ENCODE data around the gene TRIO.

Gene TRIO

GRCh38 chr5:14226992-14227391 is 83.8 kb downstream of the TRIO start:
- Histone ChIP-seq H2AFZ (ENCODE audit: insufficient read depth, low read length, poor library complexity) (no peak overlapping the region), H2AK5ac (ENCODE audit: low read length) (no peak overlapping the region), H3K79me1 (ENCODE audit: low read length) (peaks cover 4% of the 10 kb centered on the region), H3K14ac (ENCODE audit: low read length) (no peak overlapping the region), H3K27ac (ENCODE audit: low read depth, low read length) (no peak overlapping the region), H3K4me2 (ENCODE audit: low read length) (no peak overlapping the region), H3K18ac (ENCODE audit: low read length) (no peak overlapping the region), H4K12ac (ENCODE audit: low read depth, low read length) (no peak overlapping the region), H2BK12ac (ENCODE audit: low read length) (no peak overlapping the region), H3K4me3 (ENCODE audit: low read depth, low read length) (no peak overlapping the region), H2BK120ac (ENCODE audit: insufficient read depth, low read length, poor library complexity) (no peak overlapping the region), H3K9me3 (ENCODE audit: insufficient read depth, low read depth, low read length) (no peaks in the 10 kb centered on the region), H4K8ac (ENCODE audit: low read depth, low read length) (no peak overlapping the region), H3K9ac (ENCODE audit: low read length) (no peak overlapping the region), H3K4me1 (ENCODE audit: control insufficient read depth in 1 of 2, insufficient read depth in 2 of 2, low read length in 2 of 2) (peaks cover 18% of the 10 kb centered on the region in 2 experiments), H3K27me3 (ENCODE audit: insufficient read depth, low read length) (no peaks in the 10 kb centered on the region), H3K23ac (ENCODE audit: low read length) (no peak overlapping the region), H3K79me2 (ENCODE audit: control insufficient read depth, insufficient read depth, low read length, poor library complexity) (peaks cover 12% of the 10 kb centered on the region), H2BK5ac (ENCODE audit: low read depth, low read length, poor library complexity) (no peak overlapping the region), H3K4ac (ENCODE audit: low read depth, low read length) (no peak overlapping the region), H4K91ac (ENCODE audit: low read depth, low read length) (no peak overlapping the region), H3K36me3 (ENCODE audit: control insufficient read depth in 1 of 2, insufficient read depth in 2 of 2, low read length in 2 of 2) (no peaks in the 10 kb centered on the region)
- no CpG with 5 or more reads among the region's 8 CpGs for WGBS (ENCODE audit: extremely low coverage, insufficient coverage, insufficient read length)
- DNase-seq: peak; percentile 70 to 90

- no CpG with 5 or more reads among the region's 3 CpGs for WGBS (ENCODE audit: extremely low coverage, insufficient coverage, insufficient read length)
- no peak overlapping the region for H3K23ac ChIP-seq (ENCODE audit: low read length)
- H4K8ac ChIP-seq (ENCODE audit: low read depth, low read length): no peak overlapping the region
- H3K27me3 ChIP-seq (ENCODE audit: insufficient read depth, low read length): no peaks in the 10 kb centered on the region
- DNase-seq: no peak
- no peak overlapping the region for H3K4me3 ChIP-seq (ENCODE audit: low read depth, low read length)
- H3K14ac ChIP-seq (ENCODE audit: low read length): no peak overlapping the region
- H3K4ac ChIP-seq (ENCODE audit: low read depth, low read length): no peak overlapping the region
- peaks cover 13% of the 10 kb centered on the region for H3K79me2 ChIP-seq (ENCODE audit: control insufficient read depth, insufficient read depth, low read length, poor library complexity)
- H4K91ac ChIP-seq (ENCODE audit: low read depth, low read length): no peak overlapping the region
- peaks cover 4% of the 10 kb centered on the region for H3K79me1 ChIP-seq (ENCODE audit: low read length)
- H4K12ac ChIP-seq (ENCODE audit: low read depth, low read length): no peak overlapping the region
- H3K18ac ChIP-seq (ENCODE audit: low read length): no peak overlapping the region
- no peak overlapping the region for H3K27ac ChIP-seq (ENCODE audit: low read depth, low read length)
- H2BK120ac ChIP-seq (ENCODE audit: insufficient read depth, low read length, poor library complexity): no peak overlapping the region
- H2BK5ac ChIP-seq (ENCODE audit: low read depth, low read length, poor library complexity): no peak overlapping the region
- H3K4me1 ChIP-seq (ENCODE audit: control insufficient read depth in 1 of 2, insufficient read depth in 2 of 2, low read length in 2 of 2): peaks cover 18 to 20% of the 10 kb centered on the region in 2 experiments
- H2AK5ac ChIP-seq (ENCODE audit: low read length): no peak overlapping the region
- H3K9ac ChIP-seq (ENCODE audit: low read length): no peak overlapping the region
- no peak overlapping the region for H2BK12ac ChIP-seq (ENCODE audit: low read length)
- H3K36me3 ChIP-seq (ENCODE audit: control insufficient read depth in 1 of 2, insufficient read depth in 2 of 2, low read length in 2 of 2): no peaks in the 10 kb centered on the region
- no peak overlapping the region for H2AFZ ChIP-seq (ENCODE audit: insufficient read depth, low read length, poor library complexity)
- H3K9me3 ChIP-seq (ENCODE audit: insufficient read depth, low read depth, low read length): no peaks in the 10 kb centered on the region
- no peak overlapping the region for H3K4me2 ChIP-seq (ENCODE audit: low read length)
These were observed 84.4 kb downstream of the TRIO start for GRCh38 chr5:14227513-14227912.

GRCh38 chr5:14228219-14228618 is 85.1 kb downstream of the TRIO start:
- H3K4me2 ChIP-seq (ENCODE audit: low read length): no peak overlapping the region
- no peak overlapping the region for H2AFZ ChIP-seq (ENCODE audit: insufficient read depth, low read length, poor library complexity)
- H3K27me3 ChIP-seq (ENCODE audit: insufficient read depth, low read length): no peaks in the 10 kb centered on the region
- no peak overlapping the region for H3K14ac ChIP-seq (ENCODE audit: low read length)
- H3K27ac ChIP-seq (ENCODE audit: low read depth, low read length): no peak overlapping the region
- no peak overlapping the region for H4K12ac ChIP-seq (ENCODE audit: low read depth, low read length)
- DNase-seq: peak; percentile 40 to 76
- no CpG with 5 or more reads among the region's 6 CpGs for WGBS (ENCODE audit: extremely low coverage, insufficient coverage, insufficient read length)
- H3K9ac ChIP-seq (ENCODE audit: low read length): no peak overlapping the region
- H3K23ac ChIP-seq (ENCODE audit: low read length): no peak overlapping the region
- H2BK12ac ChIP-seq (ENCODE audit: low read length): no peak overlapping the region
- no peak overlapping the region for H2AK5ac ChIP-seq (ENCODE audit: low read length)
- H3K36me3 ChIP-seq (ENCODE audit: control insufficient read depth in 1 of 2, insufficient read depth in 2 of 2, low read length in 2 of 2): peaks cover 0 to 2% of the 10 kb centered on the region in 2 experiments
- H3K4ac ChIP-seq (ENCODE audit: low read depth, low read length): peak overlapping the region; percentile 71
- H2BK5ac ChIP-seq (ENCODE audit: low read depth, low read length, poor library complexity): no peak overlapping the region
- peaks cover 18 to 23% of the 10 kb centered on the region in 2 experiments for H3K4me1 ChIP-seq (ENCODE audit: control insufficient read depth in 1 of 2, insufficient read depth in 2 of 2, low read length in 2 of 2)
- peak overlapping the region; percentile 86 for H3K18ac ChIP-seq (ENCODE audit: low read length)
- H4K91ac ChIP-seq (ENCODE audit: low read depth, low read length): no peak overlapping the region
- H4K8ac ChIP-seq (ENCODE audit: low read depth, low read length): no peak overlapping the region
- H3K79me2 ChIP-seq (ENCODE audit: control insufficient read depth, insufficient read depth, low read length, poor library complexity): peaks cover 16% of the 10 kb centered on the region
- peaks cover 6% of the 10 kb centered on the region for H3K79me1 ChIP-seq (ENCODE audit: low read length)
- no peak overlapping the region for H2BK120ac ChIP-seq (ENCODE audit: insufficient read depth, low read length, poor library complexity)
- no peaks in the 10 kb centered on the region for H3K9me3 ChIP-seq (ENCODE audit: insufficient read depth, low read depth, low read length)
- no peak overlapping the region for H3K4me3 ChIP-seq (ENCODE audit: low read depth, low read length)

- H3K36me3 ChIP-seq (ENCODE audit: control insufficient read depth in 1 of 2, insufficient read depth in 2 of 2, low read length in 2 of 2): peaks cover 0 to 2% of the 10 kb centered on the region in 2 experiments
- no peak overlapping the region for H3K18ac ChIP-seq (ENCODE audit: low read length)
- no peak overlapping the region for H3K4ac ChIP-seq (ENCODE audit: low read depth, low read length)
- H2BK120ac ChIP-seq (ENCODE audit: insufficient read depth, low read length, poor library complexity): no peak overlapping the region
- no peak overlapping the region for H3K27ac ChIP-seq (ENCODE audit: low read depth, low read length)
- no peak overlapping the region for H3K4me2 ChIP-seq (ENCODE audit: low read length)
- no peak overlapping the region for H3K9ac ChIP-seq (ENCODE audit: low read length)
- H3K27me3 ChIP-seq (ENCODE audit: insufficient read depth, low read length): no peaks in the 10 kb centered on the region
- H4K12ac ChIP-seq (ENCODE audit: low read depth, low read length): no peak overlapping the region
- no peak overlapping the region for H2AFZ ChIP-seq (ENCODE audit: insufficient read depth, low read length, poor library complexity)
- H3K79me2 ChIP-seq (ENCODE audit: control insufficient read depth, insufficient read depth, low read length, poor library complexity): peaks cover 18% of the 10 kb centered on the region
- no peak overlapping the region for H3K14ac ChIP-seq (ENCODE audit: low read length)
- no peaks in the 10 kb centered on the region for H3K9me3 ChIP-seq (ENCODE audit: insufficient read depth, low read depth, low read length)
- H4K8ac ChIP-seq (ENCODE audit: low read depth, low read length): no peak overlapping the region
- H3K23ac ChIP-seq (ENCODE audit: low read length): no peak overlapping the region
- no CpG with 5 or more reads among the region's 1 CpG for WGBS (ENCODE audit: extremely low coverage, insufficient coverage, insufficient read length)
- peaks cover 9% of the 10 kb centered on the region for H3K79me1 ChIP-seq (ENCODE audit: low read length)
- no peak overlapping the region for H2BK5ac ChIP-seq (ENCODE audit: low read depth, low read length, poor library complexity)
- peaks cover 22 to 25% of the 10 kb centered on the region in 2 experiments for H3K4me1 ChIP-seq (ENCODE audit: control insufficient read depth in 1 of 2, insufficient read depth in 2 of 2, low read length in 2 of 2)
- no peak overlapping the region for H2AK5ac ChIP-seq (ENCODE audit: low read length)
- no peak overlapping the region for H2BK12ac ChIP-seq (ENCODE audit: low read length)
- H4K91ac ChIP-seq (ENCODE audit: low read depth, low read length): no peak overlapping the region
- DNase-seq: no peak
- no peak overlapping the region for H3K4me3 ChIP-seq (ENCODE audit: low read depth, low read length)
These were observed 86.0 kb downstream of the TRIO start for GRCh38 chr5:14229181-14229580.

Measured in trophoblast cell (in vitro differentiated cells and primary cell).